T47D (cell line): ENCODE measurements around the gene OSER1.

Experiments used
- DNase-seq, 2 experiments: peaks; one replicate each; pipeline versions ENCODE4 v3.0.0 to v3.0.0-alpha.2; 2011 to 2012; ENCODE audit warnings: low read depth in 1 of 2, low spot score in 1 of 2
- JUND ChIP-seq: IDR thresholded peaks from 2 replicates; pipeline ENCODE4 v1.6.1; 2012; ENCODE audit warnings: low read depth
- in situ Hi-C: cut with HindIII; loops from 2 replicates; pipeline ENCODE4 v1.10.0; 2016; ENCODE audit warnings: low sequenced_read_pairs, low pct_unique_long_range_greater_than_20kb

The OSER1 gene

GRCh38 chr20:44154521-44155001 is 56.0 kb downstream of the OSER1 start:
- no peak for TF ChIP-seq JUND
- in situ Hi-C loops = no loop called here
- DNase-seq = no peak

GRCh38 chr20:44153636-44154043 is 56.9 kb downstream of the OSER1 start:
- in situ Hi-C loops = no loop called here
- TF ChIP-seq JUND = no peak
- no peak for DNase-seq

- in situ Hi-C loops = no loop called here
- TF ChIP-seq JUND = no peak
- peak in 1 of 2 experiments; percentile 46 for DNase-seq
These were observed 58.8 kb downstream of the OSER1 start for GRCh38 chr20:44151621-44152416.

GRCh38 chr20:44146272-44146671 is 64.3 kb downstream of the OSER1 start:
- in situ Hi-C loops = no loop called here

More at GRCh38 chr20:44146272-44146671, 64.3 kb downstream of the OSER1 start:
- DNase-seq = no peak
- no peak for TF ChIP-seq JUND
